Trophoblast cell (in vitro differentiated cells and primary cell): ENCODE measurements around the gene TRAPPC12.

Source experiments
- DNase-seq, 2 donors: peaks; one replicate each; pipeline ENCODE4 v3.0.0-alpha.2; 2016
- H2AFZ ChIP-seq: 2 replicates; pipeline ENCODE4 v1.6.1; 2013; ENCODE audit warnings: low read length, moderate library complexity, mild to moderate bottlenecking; ENCODE audit not compliant: insufficient read depth, poor library complexity
- H2AK5ac ChIP-seq: 2 replicates; pipeline ENCODE4 v1.6.1; 2013; ENCODE audit warnings: mild to moderate bottlenecking, low read length
- H2BK120ac ChIP-seq: 2 replicates; pipeline ENCODE4 v1.6.1; 2013; ENCODE audit warnings: low read length, mild to moderate bottlenecking, moderate library complexity; ENCODE audit not compliant: insufficient read depth, poor library complexity
- H2BK12ac ChIP-seq: 2 replicates; pipeline ENCODE4 v1.6.1; 2013; ENCODE audit warnings: mild to moderate bottlenecking, low read length, moderate library complexity
- H2BK5ac ChIP-seq: 2 replicates; pipeline ENCODE4 v1.6.1; 2013; ENCODE audit warnings: low read length, low read depth, moderate library complexity, mild to moderate bottlenecking; ENCODE audit not compliant: poor library complexity
- H3K14ac ChIP-seq: 2 replicates; pipeline ENCODE4 v1.6.1; 2013; ENCODE audit warnings: mild to moderate bottlenecking, low read length
- H3K18ac ChIP-seq: 2 replicates; pipeline ENCODE4 v1.6.1; 2013; ENCODE audit warnings: mild to moderate bottlenecking, low read length
- H3K23ac ChIP-seq: 2 replicates; pipeline ENCODE4 v1.6.1; 2013; ENCODE audit warnings: low read length
- H3K27ac ChIP-seq: 2 replicates; pipeline ENCODE4 v1.5.1; 2013; ENCODE audit warnings: low read depth, mild to moderate bottlenecking, inconsistent platforms, low read length, moderate library complexity
- H3K27me3 ChIP-seq: 2 replicates; pipeline ENCODE4 v1.6.1; 2013; ENCODE audit warnings: inconsistent platforms, mild to moderate bottlenecking, low read length, moderate library complexity; ENCODE audit not compliant: insufficient read depth
- H3K36me3 ChIP-seq, 2 experiments: 1 replicate in 1 of 2; 2 replicates in 1 of 2; pipeline ENCODE4 v1.6.1; 2013; ENCODE audit warnings: low read length in 2 of 2, mild to moderate bottlenecking in 2 of 2, moderate library complexity in 1 of 2; ENCODE audit not compliant: insufficient read depth in 2 of 2, control insufficient read depth in 1 of 2
- H3K4ac ChIP-seq: 2 replicates; pipeline ENCODE4 v1.6.1; 2013; ENCODE audit warnings: low read depth, mild to moderate bottlenecking, low read length, moderate library complexity
- H3K4me1 ChIP-seq, 2 experiments: 1 replicate in 1 of 2; 2 replicates in 1 of 2; pipeline ENCODE4 v1.6.1; 2013; ENCODE audit warnings: low read length in 2 of 2, mild to moderate bottlenecking in 2 of 2, moderate library complexity in 1 of 2; ENCODE audit not compliant: insufficient read depth in 2 of 2, control insufficient read depth in 1 of 2
- H3K4me2 ChIP-seq: 2 replicates; pipeline ENCODE4 v1.6.1; 2013; ENCODE audit warnings: inconsistent platforms, mild to moderate bottlenecking, low read length, moderate library complexity
- H3K4me3 ChIP-seq: 2 replicates; pipeline ENCODE4 v1.5.1; 2013; ENCODE audit warnings: mild to moderate bottlenecking, low read depth, low read length, inconsistent platforms
- H3K79me1 ChIP-seq: one replicate; pipeline ENCODE4 v1.6.1; 2013; ENCODE audit warnings: low read length
- H3K79me2 ChIP-seq: 2 replicates; pipeline ENCODE4 v1.6.1; 2013; ENCODE audit warnings: low read length, mild to moderate bottlenecking; ENCODE audit not compliant: control insufficient read depth, insufficient read depth, poor library complexity
- H3K9ac ChIP-seq: 2 replicates; pipeline ENCODE4 v1.6.1; 2013; ENCODE audit warnings: mild to moderate bottlenecking, low read length
- H3K9me3 ChIP-seq: 2 replicates; pipeline ENCODE4 v1.6.1; 2013; ENCODE audit warnings: low read depth, mild to moderate bottlenecking, control low read depth, inconsistent platforms, low read length; ENCODE audit not compliant: insufficient read depth
- H4K12ac ChIP-seq: 2 replicates; pipeline ENCODE4 v1.6.1; 2013; ENCODE audit warnings: low read depth, mild to moderate bottlenecking, low read length, moderate library complexity
- H4K8ac ChIP-seq: 2 replicates; pipeline ENCODE4 v1.6.1; 2013; ENCODE audit warnings: low read depth, mild to moderate bottlenecking, low read length, moderate library complexity
- H4K91ac ChIP-seq: one replicate; pipeline ENCODE4 v1.6.1; 2013; ENCODE audit warnings: low read depth, mild to moderate bottlenecking, low read length, moderate library complexity
- WGBS: extraction: QIAGEN DNeasy Blood & Tissue Kit; methylation state at CpG from one replicate; pipeline ENCODE4 v1.1.7; 2013; ENCODE audit warnings: missing lambda C conversion rate; ENCODE audit not compliant: insufficient read length, insufficient coverage; ENCODE audit errors: extremely low coverage; 5-methylcytosine and 5-hydroxymethylcytosine counted together

The TRAPPC12 gene

GRCh38 chr2:3504741-3505140 lies 125.2 kb downstream of the TRAPPC12 start:
- no peak overlapping the region for H3K23ac ChIP-seq
- no peak overlapping the region for H3K9ac ChIP-seq
- H3K4me1 ChIP-seq: no peaks in the 10 kb centered on the region
- no peaks in the 10 kb centered on the region for H3K79me1 ChIP-seq
- no peak overlapping the region for H2BK5ac ChIP-seq
- WGBS: no CpG with 5 or more reads among the region's 5 CpGs
- H2BK120ac ChIP-seq: no peak overlapping the region
- no peaks in the 10 kb centered on the region for H3K27me3 ChIP-seq
- no peak overlapping the region for H3K18ac ChIP-seq
- H3K36me3 ChIP-seq: peaks cover 17 to 31% of the 10 kb centered on the region in 2 experiments
- H3K9me3 ChIP-seq: peaks cover 5% of the 10 kb centered on the region
- H2AK5ac ChIP-seq: no peak overlapping the region
- no peak overlapping the region for H2AFZ ChIP-seq
- H3K27ac ChIP-seq: no peak overlapping the region
- H4K12ac ChIP-seq: no peak overlapping the region
- no peak overlapping the region for H3K4me2 ChIP-seq
- no peak overlapping the region for H3K4me3 ChIP-seq
- no peak for DNase-seq
- H3K4ac ChIP-seq: no peak overlapping the region
- no peak overlapping the region for H3K14ac ChIP-seq
- H4K8ac ChIP-seq: no peak overlapping the region
- no peak overlapping the region for H2BK12ac ChIP-seq
- H3K79me2 ChIP-seq: no peaks in the 10 kb centered on the region
- no peak overlapping the region for H4K91ac ChIP-seq

DNA sequence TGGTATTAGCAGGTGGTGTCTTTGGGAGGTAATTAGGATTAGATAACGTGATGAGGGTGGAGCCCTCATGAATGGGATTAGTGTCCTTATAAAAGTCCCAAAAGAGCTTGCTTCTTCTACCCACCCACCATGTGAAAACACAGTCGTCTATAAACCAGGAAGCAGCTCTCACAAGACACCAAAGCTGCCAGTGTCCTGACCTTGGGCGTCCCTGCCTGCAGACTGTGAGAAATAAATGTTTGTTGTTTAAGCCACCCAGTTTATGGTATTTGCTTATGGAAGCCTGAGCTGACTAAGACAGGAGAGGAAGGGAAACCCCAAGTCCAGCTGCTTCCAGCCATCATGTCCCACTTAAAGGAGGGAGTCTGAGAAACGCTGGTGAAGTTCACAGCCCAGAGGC lies 126.3 kb downstream of the TRAPPC12 start:
- Histone ChIP-seq H2AFZ (no peak overlapping the region), H4K91ac (no peak overlapping the region), H2BK12ac (no peak overlapping the region), H2BK120ac (no peak overlapping the region), H3K27me3 (no peaks in the 10 kb centered on the region), H4K8ac (no peak overlapping the region), H3K36me3 (peaks cover 11 to 24% of the 10 kb centered on the region in 2 experiments), H3K4me1 (no peaks in the 10 kb centered on the region), H2AK5ac (no peak overlapping the region), H3K18ac (no peak overlapping the region), H3K14ac (no peak overlapping the region), H3K9me3 (peaks cover 5% of the 10 kb centered on the region), H3K79me2 (no peaks in the 10 kb centered on the region), H3K4ac (no peak overlapping the region), H3K27ac (no peak overlapping the region), H3K4me3 (no peak overlapping the region), H2BK5ac (no peak overlapping the region), H3K23ac (no peak overlapping the region), H3K79me1 (no peaks in the 10 kb centered on the region), H4K12ac (no peak overlapping the region), H3K4me2 (no peak overlapping the region), H3K9ac (no peak overlapping the region)
- no CpG with 5 or more reads among the region's 4 CpGs for WGBS
- DNase-seq: no peak

GRCh38 chr2:3512086-3512485 lies 132.6 kb downstream of the TRAPPC12 start:
- no peaks in the 10 kb centered on the region for H3K27me3 ChIP-seq
- H3K36me3 ChIP-seq: peaks cover 14 to 16% of the 10 kb centered on the region in 2 experiments
- H3K23ac ChIP-seq: no peak overlapping the region
- H4K91ac ChIP-seq: no peak overlapping the region
- no peak overlapping the region for H2BK120ac ChIP-seq
- H3K4me3 ChIP-seq: no peak overlapping the region
- no peak overlapping the region for H4K8ac ChIP-seq
- no peak overlapping the region for H2BK12ac ChIP-seq
- DNase-seq: no peak
- no peaks in the 10 kb centered on the region for H3K79me2 ChIP-seq
- no peak overlapping the region for H4K12ac ChIP-seq
- no peaks in the 10 kb centered on the region for H3K9me3 ChIP-seq
- H2AK5ac ChIP-seq: no peak overlapping the region
- no peak overlapping the region for H3K18ac ChIP-seq
- no peak overlapping the region for H3K27ac ChIP-seq
- H3K4me1 ChIP-seq: no peaks in the 10 kb centered on the region
- WGBS: no CpG with 5 or more reads among the region's 2 CpGs
- H3K79me1 ChIP-seq: no peaks in the 10 kb centered on the region
- H2AFZ ChIP-seq: no peak overlapping the region
- H3K4ac ChIP-seq: no peak overlapping the region
- H3K14ac ChIP-seq: no peak overlapping the region
- no peak overlapping the region for H2BK5ac ChIP-seq
- H3K9ac ChIP-seq: no peak overlapping the region
- H3K4me2 ChIP-seq: no peak overlapping the region

DNA sequence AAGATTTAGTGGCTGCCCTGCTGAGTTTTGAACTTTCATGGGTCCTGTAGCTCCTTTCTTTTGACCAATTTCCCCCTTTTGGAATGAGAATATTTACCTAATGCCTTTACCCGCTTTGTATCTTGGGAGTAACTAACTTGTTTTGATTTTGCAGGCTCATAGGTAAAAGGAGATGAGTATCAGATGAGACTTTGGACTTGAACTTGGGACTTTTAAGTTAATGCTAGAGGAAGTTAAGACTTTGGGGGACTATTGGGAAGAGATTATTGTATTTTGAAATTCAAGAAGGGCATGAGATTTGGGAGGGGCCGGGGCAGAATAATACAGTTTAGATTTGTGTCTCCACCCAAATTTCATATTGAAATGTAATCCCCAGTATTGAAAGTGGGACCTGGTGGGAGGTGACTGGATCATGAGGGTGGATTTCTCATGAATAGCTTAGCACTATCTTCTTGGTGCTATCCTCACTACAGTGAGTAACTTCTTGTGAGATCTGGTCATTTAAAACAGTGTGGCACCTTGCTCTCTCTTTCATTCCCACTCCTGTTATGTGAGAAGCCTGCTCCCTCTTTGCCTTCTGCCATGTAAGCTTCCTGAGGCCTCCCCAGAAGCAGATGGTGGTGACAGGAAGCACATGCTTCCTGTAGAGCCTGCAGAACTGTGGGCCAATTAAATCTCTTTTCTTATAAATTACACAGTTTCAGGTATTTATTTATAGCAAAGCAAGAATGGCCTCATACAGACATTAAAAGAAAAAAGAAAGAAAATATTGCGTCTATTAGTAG lies 133.7 kb downstream of the TRAPPC12 start:
- Histone ChIP-seq H3K4me1 (no peaks in the 10 kb centered on the region), H4K12ac (no peak overlapping the region), H3K9me3 (no peaks in the 10 kb centered on the region), H3K36me3 (peaks cover 14 to 16% of the 10 kb centered on the region in 2 experiments), H2BK5ac (no peak overlapping the region), H3K14ac (no peak overlapping the region), H2AFZ (no peak overlapping the region), H3K18ac (no peak overlapping the region), H3K4me3 (no peak overlapping the region), H3K27me3 (no peaks in the 10 kb centered on the region), H3K79me1 (peaks cover under 1% of the 10 kb centered on the region), H3K4ac (no peak overlapping the region), H4K8ac (no peak overlapping the region), H2BK12ac (no peak overlapping the region), H3K23ac (no peak overlapping the region), H3K27ac (no peak overlapping the region), H3K79me2 (peaks cover under 1% of the 10 kb centered on the region), H2AK5ac (no peak overlapping the region), H4K91ac (no peak overlapping the region), H2BK120ac (no peak overlapping the region), H3K9ac (no peak overlapping the region), H3K4me2 (no peak overlapping the region)
- DNase-seq: no peak
- no CpG with 5 or more reads among the region's 3 CpGs for WGBS
